Aorta (tissue), 5 donors: ENCODE measurements around the gene BCDIN3D. TPM values are rescaled to one million over a fixed set of nuclear protein-coding genes. Genes with fewer than 3 reads are reported as not detected.

Source experiments
- ATAC-seq: fragments of 200-7000 bp; cut with Tn5 transposase; one replicate; pipeline ENCODE4 v1.9.1; 2022; ENCODE audit warnings: moderate library complexity; ENCODE audit not compliant: low FRiP score
- DNase-seq, 2 donors: peaks; one replicate each; pipeline ENCODE4 v3.0.0-alpha.2; 2020
- H3K27ac ChIP-seq, 2 donors: one replicate each; pipeline ENCODE4 v1.5.1; 2013; ENCODE audit warnings: low read length in 2 of 2, mild to moderate bottlenecking in 2 of 2, moderate library complexity in 2 of 2, control low read depth in 1 of 2, inconsistent platforms in 1 of 2, low read depth in 1 of 2
- H3K27me3 ChIP-seq, 2 donors: one replicate each; pipeline ENCODE4 v1.6.1; 2013; ENCODE audit warnings: control low read depth in 1 of 2, low read length in 1 of 2, mild to moderate bottlenecking in 1 of 2, moderate library complexity in 1 of 2; ENCODE audit not compliant: insufficient read depth in 2 of 2, control insufficient read depth in 1 of 2
- H3K36me3 ChIP-seq, 2 donors: one replicate each; pipeline ENCODE4 v1.6.1; 2013; ENCODE audit warnings: control low read depth in 1 of 2, low read length in 1 of 2, mild to moderate bottlenecking in 1 of 2; ENCODE audit not compliant: insufficient read depth in 2 of 2, control insufficient read depth in 1 of 2
- H3K4me1 ChIP-seq, 2 donors: one replicate each; pipeline ENCODE4 v1.6.1; 2013; ENCODE audit warnings: low read length in 2 of 2, control low read depth in 1 of 2, mild to moderate bottlenecking in 1 of 2, moderate library complexity in 1 of 2; ENCODE audit not compliant: insufficient read depth in 2 of 2, control insufficient read depth in 1 of 2
- H3K4me3 ChIP-seq, 2 donors: one replicate each; pipeline ENCODE4 v1.5.1; 2013; ENCODE audit warnings: low read length in 2 of 2, control low read depth in 1 of 2, mild to moderate bottlenecking in 1 of 2
- H3K9me3 ChIP-seq: one replicate; pipeline ENCODE4 v1.6.1; 2013; ENCODE audit warnings: mild to moderate bottlenecking, low read length; ENCODE audit not compliant: control insufficient read depth
- WGBS, 2 donors: extraction: QIAGEN DNeasy Blood & Tissue Kit; methylation state at CpG; one replicate each; pipeline ENCODE4 v1.1.7; 2013; 5-methylcytosine and 5-hydroxymethylcytosine counted together
- intact Hi-C, 2 donors: fragments of 100-400 bp; cut with DNase I; formaldehyde crosslinking; loops; one replicate each; pipeline versions ENCODE4 v1.14.2 to v1.15.0; 2022
- polyA plus RNA-seq, 2 donors: library from polyadenylated mRNA; stranded (reverse); fragments of 200-250 nt; gene quantifications; one replicate each; pipeline ENCODE4 v1.2.3, GENCODE V29; 2013
- total RNA-seq, 2 donors: library from RNA; stranded (reverse); fragmentation: NEBNext Ultra II Directional; extraction: Animal tissue kit (Norgen Biotek cat#: 25700); gene quantifications; one replicate each; pipeline ENCODE4 v1.2.1, GENCODE V29; 2021
- donor health status: healthy with polysubstance abuse.
- donor health status: Bipolar disorder and iron deficiency.
- donor health status: DM: no; HTN: no; CAD: no.
- donor health status: DM: no; HTN: no; CAD: no.
- donor health status: DM: yes; HTN: yes; CAD: no.

The BCDIN3D gene
- total and polyA plus RNA-seq, 4 donors, result 1.5 to 5.0 (median 2.5) TPM

DNA sequence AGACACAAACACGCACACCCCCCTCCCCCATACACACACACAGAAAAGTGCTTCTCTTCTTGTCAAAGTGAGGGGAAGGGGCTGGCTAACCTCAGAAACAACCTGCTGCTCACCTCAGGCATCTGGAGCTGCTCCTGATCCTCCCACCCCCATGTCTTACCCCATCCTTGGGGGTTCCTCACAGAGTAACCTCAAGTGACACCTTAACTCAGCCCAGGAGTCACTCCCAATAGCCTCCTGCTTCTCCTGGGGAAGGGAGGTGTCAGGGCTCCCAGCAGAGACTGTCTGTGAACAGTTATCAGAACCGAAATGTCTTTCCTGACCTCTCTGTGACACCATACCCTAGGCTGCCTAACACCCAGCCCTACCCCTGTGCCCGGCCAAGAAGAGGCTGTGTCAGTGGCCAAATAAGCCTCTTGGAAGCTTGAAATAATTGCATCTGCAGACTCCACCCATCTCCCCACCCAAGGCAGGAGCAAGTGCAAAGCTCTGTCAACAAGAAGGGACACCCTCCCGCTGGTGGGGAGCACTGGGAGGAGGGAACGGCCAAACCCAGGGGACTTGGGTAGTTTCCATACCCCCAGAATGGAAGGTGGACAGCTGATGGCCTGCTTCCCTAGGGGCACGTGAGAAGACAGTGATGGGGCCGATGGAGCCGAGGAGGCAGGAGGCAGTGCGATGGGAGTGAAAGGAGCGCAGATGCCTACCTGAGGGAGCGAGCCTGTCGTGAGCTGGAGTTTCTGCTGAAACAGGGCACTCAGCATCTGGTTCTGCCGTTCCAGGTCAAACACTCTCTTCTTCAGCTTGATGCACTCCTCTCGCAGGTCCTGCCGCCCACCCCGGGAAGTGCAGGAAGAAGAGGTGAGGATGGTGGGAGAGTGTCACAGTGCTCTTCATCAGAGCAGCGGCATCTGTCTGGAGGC lies 41.5 kb downstream of the BCDIN3D start:
- intact Hi-C loops, result no loop called here
- no peak for ATAC-seq
- Histone ChIP-seq H3K27me3 (no peaks in the 10 kb centered on the region), H3K27ac (peak overlapping the region in 1 of 2 donors; percentile 10), H3K36me3 (peaks cover 0 to 7% of the 10 kb centered on the region in 2 donors), H3K4me1 (no peaks in the 10 kb centered on the region), H3K4me3 (no peak overlapping the region), H3K9me3 (no peaks in the 10 kb centered on the region)
- DNase-seq, result peak in 1 of 2 donors; percentile 63
- 83 to 84% methylated on average over 17 of the region's 17 CpGs for WGBS, 2 donors

DNA sequence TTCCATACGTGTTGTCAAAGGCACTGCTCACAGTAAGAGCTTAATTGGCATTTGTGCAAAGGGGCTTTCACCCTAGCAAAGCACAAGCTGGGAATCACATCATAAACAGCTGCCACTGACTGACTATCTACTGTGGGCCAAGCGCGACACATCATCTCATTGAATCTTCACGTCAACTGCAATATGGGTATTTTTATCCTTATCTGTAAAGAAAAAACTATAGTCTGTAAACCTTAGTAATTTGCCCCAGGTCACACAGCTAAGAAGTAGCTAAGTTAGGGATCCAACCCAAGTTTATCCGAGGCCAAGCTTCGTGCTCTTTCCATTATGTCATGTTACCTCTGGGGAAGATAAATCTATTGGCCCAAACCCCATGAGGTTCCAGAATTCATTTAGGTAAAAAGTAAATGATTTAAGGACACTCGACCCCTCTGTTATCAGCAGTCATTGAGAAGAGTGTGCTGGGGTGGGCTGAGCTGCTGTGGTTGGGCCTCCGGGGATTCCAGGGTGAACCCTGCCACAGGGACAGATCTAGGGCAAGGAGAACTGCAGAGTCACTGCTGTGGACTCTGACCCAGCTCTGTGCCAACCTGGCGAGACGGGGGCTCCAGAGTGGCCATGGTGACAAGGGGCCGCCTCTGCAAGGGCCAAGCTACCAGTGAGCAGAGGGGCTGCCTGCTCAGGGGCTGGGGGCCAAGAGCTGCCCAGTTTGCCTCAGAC lies 42.3 kb downstream of the BCDIN3D start:
- ATAC-seq, result no peak
- Histone ChIP-seq H3K4me3 (no peak overlapping the region), H3K27ac (peak overlapping the region in 1 of 2 donors; percentile 10), H3K9me3 (no peaks in the 10 kb centered on the region), H3K36me3 (peaks cover 0 to 7% of the 10 kb centered on the region in 2 donors), H3K27me3 (no peaks in the 10 kb centered on the region), H3K4me1 (no peaks in the 10 kb centered on the region)
- intact Hi-C loops, result no loop called here
- 46 to 53% methylated on average over 11 of the region's 11 CpGs for WGBS, 2 donors
- peak in 1 of 2 donors; percentile 55 for DNase-seq

DNA sequence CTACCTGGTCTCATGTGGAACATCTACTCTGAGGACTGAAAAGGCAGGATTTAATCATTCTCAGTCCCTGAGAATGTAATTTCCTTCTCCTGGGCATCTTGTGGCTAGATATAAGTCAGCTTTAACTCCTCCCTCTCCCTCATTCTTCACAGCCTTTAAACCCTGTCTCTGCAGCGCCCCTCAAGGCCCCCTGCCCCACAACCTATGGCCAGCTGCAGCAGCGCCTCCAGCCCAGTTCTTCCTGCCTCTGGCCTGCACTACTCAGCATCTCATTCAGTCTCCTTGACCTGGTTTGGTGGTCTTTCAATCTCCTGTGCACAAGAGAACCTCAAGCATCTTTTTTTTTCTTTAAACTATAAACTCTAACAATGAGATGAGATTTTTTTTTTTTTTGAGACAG lies 44.0 kb downstream of the BCDIN3D start:
- peaks cover 0 to 5% of the 10 kb centered on the region in 2 donors for H3K36me3 ChIP-seq
- ATAC-seq (no peak), DNase-seq (no peak)
- H3K9me3 ChIP-seq, result no peaks in the 10 kb centered on the region
- no peak overlapping the region for H3K4me3 ChIP-seq
- 83 to 86% methylated on average over 2 of the region's 2 CpGs for WGBS, 2 donors
- intact Hi-C loops, result no loop called here
- H3K4me1 ChIP-seq, result no peaks in the 10 kb centered on the region
- H3K27me3 ChIP-seq, result no peaks in the 10 kb centered on the region
- H3K27ac ChIP-seq, result no peak overlapping the region

DNA sequence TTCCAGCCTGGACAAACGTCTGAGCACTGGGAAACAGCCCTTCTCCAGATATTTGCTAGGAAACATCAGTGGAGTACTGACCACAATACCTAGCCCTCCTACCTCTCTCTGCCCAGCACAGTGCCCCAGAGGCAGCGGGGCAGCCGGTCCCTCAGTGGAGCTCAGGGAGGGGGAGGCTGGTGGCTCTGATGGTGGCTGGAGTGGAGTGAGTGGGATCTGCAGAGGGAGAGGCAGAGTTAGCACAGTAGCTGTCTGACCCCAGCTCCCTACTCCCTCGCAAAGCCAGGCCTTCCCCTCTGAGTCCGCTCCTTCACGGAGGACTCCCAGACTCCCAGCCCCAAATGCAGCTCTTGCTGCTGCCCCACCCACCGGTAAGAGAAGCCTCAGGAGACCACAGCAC lies 44.7 kb downstream of the BCDIN3D start:
- H3K27ac ChIP-seq, result no peak overlapping the region
- peaks cover 0 to 5% of the 10 kb centered on the region in 2 donors for H3K36me3 ChIP-seq
- H3K27me3 ChIP-seq, result no peaks in the 10 kb centered on the region
- DNase-seq (peak in 1 of 2 donors; percentile 64), ATAC-seq (no peak)
- 61 to 68% methylated on average over 7 of the region's 7 CpGs for WGBS, 2 donors
- no peak overlapping the region for H3K4me3 ChIP-seq
- no peaks in the 10 kb centered on the region for H3K4me1 ChIP-seq
- no peaks in the 10 kb centered on the region for H3K9me3 ChIP-seq
- intact Hi-C loops, result no loop called here

DNA sequence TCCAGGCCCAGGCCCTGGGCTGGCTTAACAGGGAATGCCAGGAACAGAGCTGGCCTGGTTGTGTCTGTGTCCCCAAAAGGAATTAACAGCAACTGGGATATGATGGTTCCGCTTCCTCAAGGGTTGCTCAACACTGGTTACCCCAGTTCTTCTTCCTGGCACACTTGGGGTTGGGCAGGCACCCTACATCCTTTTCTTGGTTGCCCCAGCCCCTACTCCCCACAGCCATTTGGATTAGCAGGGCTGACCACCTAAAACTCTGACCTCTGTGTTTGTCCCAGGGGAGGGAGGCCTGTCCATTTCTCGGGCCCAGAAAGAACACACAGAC lies 45.5 kb downstream of the BCDIN3D start:
- intact Hi-C loops, result no loop called here
- ATAC-seq (no peak), DNase-seq (no peak)
- peaks cover 0 to 2% of the 10 kb centered on the region in 2 donors for H3K36me3 ChIP-seq
- WGBS, 2 donors, result 65 to 68% methylated on average over 2 of the region's 2 CpGs
- no peaks in the 10 kb centered on the region for H3K27me3 ChIP-seq
- H3K27ac ChIP-seq, result no peak overlapping the region
- H3K9me3 ChIP-seq, result no peaks in the 10 kb centered on the region
- H3K4me1 ChIP-seq, result no peaks in the 10 kb centered on the region
- H3K4me3 ChIP-seq, result no peak overlapping the region

DNA sequence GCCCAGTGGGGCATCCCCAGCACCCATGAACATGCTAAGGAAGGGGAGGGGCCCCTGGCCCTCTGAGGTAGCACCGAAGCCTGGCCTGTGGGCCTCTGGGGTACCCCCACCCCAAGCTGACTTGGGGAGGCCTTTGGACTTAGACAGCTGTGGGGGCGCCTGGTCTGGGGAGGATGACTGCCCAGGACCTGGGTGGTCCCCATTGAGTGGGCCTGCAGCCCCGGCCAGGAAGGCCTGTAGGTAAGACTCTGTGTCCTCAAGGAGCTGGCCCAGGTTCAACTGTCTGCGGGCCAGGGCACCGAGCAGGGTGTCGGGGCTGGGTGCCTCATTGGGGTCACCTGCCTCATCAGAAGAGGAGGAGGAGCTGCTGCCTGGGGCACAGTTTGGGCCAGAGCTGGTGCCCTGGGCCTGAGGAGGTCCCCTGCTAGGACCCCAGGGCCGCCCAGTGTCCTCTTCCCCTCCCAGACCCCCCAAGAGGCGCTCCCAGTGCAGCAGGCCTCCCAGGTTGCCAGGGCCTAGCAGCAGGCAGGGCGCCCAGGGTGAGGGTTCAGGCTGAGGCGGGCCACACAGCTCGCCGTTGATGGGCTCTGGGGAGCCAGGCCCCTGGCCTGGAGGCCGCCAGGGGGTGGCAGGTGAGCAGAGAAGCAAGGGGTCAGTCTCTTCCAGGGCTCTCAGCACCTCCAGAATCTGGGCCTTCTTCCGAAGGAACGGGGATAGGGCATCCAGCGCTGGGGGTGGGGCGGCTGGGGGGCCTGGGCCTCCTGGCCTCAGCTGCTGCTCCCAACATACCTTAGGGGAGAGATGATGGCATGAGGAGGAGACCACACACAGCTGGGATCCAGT lies 46.1 kb downstream of the BCDIN3D start:
- Histone ChIP-seq H3K4me3 (no peak overlapping the region), H3K9me3 (no peaks in the 10 kb centered on the region), H3K4me1 (no peaks in the 10 kb centered on the region), H3K27ac (no peak overlapping the region), H3K27me3 (no peaks in the 10 kb centered on the region), H3K36me3 (peaks cover 0 to 2% of the 10 kb centered on the region in 2 donors)
- DNase-seq (peak in 1 of 2 donors; percentile 63), ATAC-seq (no peak)
- 84 to 87% methylated on average over 12 to 17 of the region's 17 CpGs for WGBS, 2 donors
- intact Hi-C loops, result no loop called here

DNA sequence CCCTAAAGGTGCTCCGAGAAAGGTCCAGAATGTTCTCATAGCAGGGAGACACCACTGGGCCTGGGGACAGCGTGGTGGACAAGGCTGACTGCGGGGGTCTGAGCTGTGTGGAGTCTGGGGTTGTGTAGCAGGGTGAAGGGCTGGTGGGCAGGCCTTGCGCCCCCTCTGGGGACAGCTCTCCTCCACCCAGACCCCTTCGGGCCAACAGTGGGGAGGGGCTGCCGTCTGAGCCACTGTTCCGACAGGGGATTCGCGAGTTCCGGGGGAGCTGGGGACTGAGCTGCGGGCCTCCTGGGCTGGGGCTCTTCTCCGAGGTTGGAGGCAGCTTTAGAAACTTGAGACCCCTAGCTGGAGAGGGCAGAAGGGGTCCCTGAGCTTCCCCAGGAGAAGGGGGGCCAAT lies 46.8 kb downstream of the BCDIN3D start:
- no peaks in the 10 kb centered on the region for H3K4me1 ChIP-seq
- H3K9me3 ChIP-seq, result no peaks in the 10 kb centered on the region
- H3K36me3 ChIP-seq, result peaks cover 0 to 2% of the 10 kb centered on the region in 2 donors
- no peak overlapping the region for H3K4me3 ChIP-seq
- no peak for ATAC-seq
- intact Hi-C loops, result no loop called here
- DNase-seq, result peak in 1 of 2 donors; percentile 70
- H3K27ac ChIP-seq, result no peak overlapping the region
- 87 to 88% methylated on average over 12 of the region's 12 CpGs for WGBS, 2 donors
- H3K27me3 ChIP-seq, result no peaks in the 10 kb centered on the region

DNA sequence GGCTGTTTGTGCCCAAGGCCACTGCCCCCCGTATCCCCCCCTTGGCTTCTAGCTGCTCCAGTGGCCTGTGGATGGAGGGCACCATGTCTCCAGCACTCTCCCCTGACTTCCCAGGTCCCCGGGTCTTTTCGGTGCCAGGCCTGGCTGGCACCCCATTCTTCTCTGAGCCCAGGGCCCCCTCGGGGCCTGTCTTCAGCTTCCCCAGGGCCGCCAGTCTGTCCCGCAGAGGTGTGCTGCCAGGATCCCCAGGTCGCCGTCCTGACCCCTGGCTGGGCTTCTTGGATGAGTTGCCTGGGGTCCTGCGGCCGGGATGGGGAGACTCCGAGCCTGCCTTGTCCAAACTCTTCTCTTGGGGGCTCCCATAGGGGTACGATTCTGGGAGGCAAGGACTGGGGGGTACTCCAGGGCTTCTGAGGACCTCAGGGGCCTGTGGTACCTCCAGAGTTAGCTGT lies 47.2 kb downstream of the BCDIN3D start:
- Histone ChIP-seq H3K27ac (no peak overlapping the region), H3K36me3 (peaks cover 0 to 2% of the 10 kb centered on the region in 2 donors), H3K9me3 (no peaks in the 10 kb centered on the region), H3K27me3 (no peaks in the 10 kb centered on the region), H3K4me3 (no peak overlapping the region), H3K4me1 (no peaks in the 10 kb centered on the region)
- intact Hi-C loops, result no loop called here
- DNase-seq (peak in 1 of 2 donors; percentile 63), ATAC-seq (no peak)
- WGBS, 2 donors, result 85 to 91% methylated on average over 12 of the region's 12 CpGs
